NCI-H748 (cell line): ENCODE measurements around the gene RASSF6.
"Not testable (repeated sequence)": the region's sequence is repeated elsewhere in the genome, so short reads cannot be mapped to it uniquely, and the experiment has no call there.

Source experiments
- DNase-seq: peaks from one replicate; lab custom pipeline; 2025; ENCODE audit not compliant: unreplicated experiment; lab: John Stamatoyannopoulos, UW

RASSF6 gene, protein sequence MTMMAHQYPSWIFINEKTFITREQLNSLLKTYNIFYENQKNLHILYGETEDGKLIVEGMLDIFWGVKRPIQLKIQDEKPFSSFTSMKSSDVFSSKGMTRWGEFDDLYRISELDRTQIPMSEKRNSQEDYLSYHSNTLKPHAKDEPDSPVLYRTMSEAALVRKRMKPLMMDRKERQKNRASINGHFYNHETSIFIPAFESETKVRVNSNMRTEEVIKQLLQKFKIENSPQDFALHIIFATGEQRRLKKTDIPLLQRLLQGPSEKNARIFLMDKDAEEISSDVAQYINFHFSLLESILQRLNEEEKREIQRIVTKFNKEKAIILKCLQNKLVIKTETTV

DNA sequence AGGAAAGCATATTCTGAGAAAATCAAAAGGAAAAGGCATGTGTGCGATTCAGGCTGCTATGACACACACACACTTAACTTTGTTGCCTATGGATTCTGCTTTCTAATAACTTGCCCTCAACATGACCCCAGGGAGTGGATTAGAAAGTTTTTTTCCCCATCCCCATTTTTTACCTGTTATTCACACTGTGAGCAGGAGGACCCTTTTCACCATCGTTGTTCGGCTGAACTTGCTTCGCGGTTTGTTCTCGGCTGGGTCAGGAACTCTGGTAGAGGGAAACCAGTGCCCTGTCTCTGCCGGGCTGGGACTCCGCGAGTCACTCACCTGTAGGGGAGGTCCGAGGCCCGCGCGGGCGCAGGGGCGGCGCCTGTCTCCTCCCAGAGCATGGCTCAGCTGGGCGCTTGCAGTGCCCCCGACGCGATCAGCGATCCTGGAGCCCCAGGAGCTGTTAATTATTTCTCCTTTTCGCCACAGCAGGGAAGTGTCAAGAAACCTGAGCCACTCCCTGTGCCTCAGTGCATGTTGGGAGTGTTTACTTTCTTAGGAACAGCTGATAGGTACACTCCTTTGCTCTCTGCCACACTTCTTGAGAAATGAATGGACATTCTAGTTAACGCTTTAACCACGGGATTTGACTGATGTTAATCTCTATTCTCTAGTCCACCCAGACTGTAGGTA lies at the start of gene RASSF6:
TSS of gene RASSF6 (minus strand) at position 322 of the 678 bp plus-strand sequence. CDS start 8,641 bp downstream, outside the sequence.
- peak; percentile 91 for DNase-seq

DNA sequence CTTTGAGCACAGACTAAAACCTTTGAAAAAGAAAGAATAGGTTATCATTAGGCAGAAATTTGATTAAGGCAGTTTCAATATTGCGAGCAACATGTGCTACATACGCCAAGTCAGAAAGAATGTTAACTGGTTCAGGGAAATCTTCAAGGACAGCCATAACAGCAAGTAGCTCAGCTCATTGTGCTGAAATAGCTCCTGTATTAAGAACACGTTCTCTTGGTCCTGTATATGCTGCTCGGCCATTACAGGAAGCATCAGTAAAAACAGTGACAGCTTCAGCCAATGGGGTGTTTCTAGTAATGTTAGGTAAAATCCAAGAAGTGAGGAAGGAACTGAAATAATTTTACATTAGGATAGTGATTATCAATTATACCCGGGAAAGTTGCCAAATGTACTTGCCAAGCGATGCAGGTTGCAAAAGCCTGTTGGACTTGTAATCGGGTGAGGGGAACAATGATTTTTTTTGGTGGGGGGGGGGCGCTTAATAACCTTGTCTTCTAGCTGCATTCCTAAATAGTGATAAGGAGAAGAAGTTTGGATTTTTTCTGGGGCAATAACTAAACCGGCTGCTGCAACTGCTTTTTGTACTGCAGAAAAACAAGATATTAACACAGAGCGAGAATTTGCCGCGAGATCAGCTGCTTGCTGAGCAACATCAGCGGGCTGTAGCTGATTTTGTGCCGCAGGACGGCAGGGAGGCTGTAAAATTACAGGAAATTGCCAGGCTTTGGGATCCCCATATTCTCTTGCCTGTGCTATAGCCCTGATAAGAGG lies 49.4 kb upstream of the RASSF6 start:
- peak; percentile 10 for DNase-seq

DNA sequence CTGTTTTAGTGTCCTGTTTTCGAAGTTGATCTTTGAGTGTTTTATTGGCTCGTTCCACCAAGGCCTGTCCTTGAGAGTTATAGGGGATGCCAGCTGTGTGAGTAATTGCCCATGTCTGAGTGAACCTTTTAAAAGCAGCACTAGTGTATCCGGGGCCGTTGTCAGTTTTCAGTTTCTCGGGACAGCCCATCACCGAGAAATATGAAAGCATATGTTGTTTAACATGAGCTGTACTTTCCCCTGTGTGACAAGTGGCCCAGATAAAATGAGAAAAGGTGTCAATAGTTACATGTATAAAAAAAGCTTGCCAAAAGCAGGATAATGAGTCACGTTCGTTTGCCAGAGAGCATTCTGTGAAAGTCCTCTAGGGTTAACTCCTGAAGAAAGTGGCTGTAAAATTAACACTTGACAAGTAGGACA lies 48.6 kb upstream of the RASSF6 start:
- DNase-seq = no peak

DNA sequence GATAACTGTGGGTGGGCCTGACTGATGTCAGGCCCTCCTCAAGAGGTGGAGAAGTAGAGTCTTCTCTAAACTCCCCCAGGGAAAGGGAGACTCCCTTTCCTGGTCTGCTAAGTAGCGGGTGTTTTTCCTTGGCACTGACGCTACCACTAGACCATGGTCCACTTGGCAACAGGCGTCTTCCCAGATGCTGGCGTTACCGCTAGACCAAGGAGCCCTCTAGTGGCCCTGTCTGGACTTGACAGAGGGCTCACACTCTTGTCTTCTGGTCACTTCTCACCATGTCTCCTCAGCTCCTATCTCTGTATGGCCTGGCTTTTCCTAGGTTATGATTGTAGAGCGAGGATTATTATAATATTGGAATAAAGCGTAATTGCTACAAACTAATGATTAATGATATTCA lies 45.7 kb upstream of the RASSF6 start:
- not testable (repeated sequence) for DNase-seq

DNA sequence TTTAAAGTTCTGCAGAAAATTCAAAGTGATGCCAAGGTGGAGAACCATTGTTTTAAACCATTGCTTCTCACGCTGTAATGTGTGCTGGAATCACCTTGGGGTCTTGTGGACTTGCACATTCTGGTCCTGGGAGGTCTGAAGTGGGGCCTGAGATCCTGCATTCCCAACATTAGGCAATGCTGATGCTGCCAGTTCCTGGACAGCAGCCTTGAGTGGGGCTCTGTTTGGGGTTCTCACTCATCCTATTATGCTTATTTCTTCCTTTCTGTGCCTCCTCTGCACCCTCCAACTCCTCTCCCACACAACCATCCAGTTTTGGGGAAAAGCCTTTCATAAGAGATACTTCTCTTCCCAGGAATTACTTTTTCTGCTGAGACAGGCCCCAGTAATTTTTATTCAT lies 44.2 kb upstream of the RASSF6 start:
- no peak for DNase-seq

DNA sequence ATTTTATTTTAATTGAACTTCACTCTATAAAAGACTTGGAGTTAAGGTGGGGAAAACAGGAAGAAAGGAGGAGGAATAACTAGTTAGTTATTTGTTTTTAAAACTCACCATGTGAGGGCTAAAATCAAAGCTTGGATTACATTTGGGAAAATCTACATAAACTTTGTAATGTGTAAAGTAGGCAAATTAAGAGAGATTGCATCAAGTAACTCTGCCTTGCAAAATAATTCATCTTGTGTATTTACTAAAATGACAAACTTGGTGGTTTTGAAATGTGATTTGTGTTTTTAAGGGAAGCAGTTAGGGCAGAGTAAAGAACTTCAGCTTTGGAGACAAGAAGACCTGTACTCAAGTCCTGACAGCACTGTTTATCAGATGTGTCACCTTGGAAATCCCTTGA lies 43.3 kb upstream of the RASSF6 start:
- no peak for DNase-seq

DNA sequence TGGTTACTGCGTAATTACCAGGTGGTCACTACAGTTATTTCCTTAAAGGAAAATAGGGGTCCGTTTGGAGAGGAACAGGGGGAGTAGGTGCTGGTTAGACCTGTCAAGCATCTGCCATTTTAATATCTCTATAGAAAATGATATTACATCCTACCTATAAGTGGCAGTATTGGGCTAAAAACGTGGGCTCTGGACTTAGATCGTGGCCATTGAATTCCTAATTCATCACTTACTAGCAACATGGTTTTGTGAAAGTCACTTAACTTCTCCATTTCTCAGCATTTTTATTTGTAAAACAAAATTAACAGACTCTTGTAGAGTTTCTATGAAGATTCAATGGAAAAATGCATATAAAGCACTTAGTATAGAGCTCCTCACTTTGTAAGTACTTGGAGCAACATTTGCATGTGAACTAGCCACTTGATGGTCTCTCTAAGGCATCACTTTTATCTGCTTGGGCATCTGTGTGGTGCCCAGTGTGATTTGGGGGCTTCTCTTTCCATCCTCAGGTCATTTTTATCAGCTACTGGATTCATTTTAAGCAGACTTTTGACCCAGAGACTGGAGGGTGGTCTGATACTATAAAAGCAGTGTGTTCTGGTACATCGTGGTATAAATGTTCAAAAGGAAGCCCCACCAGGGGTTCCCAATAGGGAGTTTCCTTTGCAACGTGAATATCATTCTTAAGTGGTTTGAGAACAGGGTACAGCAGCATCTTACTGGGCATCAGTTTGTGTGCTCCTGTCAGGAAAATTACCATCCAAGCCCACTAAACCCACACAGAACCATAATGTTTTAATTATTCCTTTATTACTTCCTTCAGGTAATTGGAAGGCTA lies 42.7 kb upstream of the RASSF6 start:
- peak; percentile 49 for DNase-seq

DNA sequence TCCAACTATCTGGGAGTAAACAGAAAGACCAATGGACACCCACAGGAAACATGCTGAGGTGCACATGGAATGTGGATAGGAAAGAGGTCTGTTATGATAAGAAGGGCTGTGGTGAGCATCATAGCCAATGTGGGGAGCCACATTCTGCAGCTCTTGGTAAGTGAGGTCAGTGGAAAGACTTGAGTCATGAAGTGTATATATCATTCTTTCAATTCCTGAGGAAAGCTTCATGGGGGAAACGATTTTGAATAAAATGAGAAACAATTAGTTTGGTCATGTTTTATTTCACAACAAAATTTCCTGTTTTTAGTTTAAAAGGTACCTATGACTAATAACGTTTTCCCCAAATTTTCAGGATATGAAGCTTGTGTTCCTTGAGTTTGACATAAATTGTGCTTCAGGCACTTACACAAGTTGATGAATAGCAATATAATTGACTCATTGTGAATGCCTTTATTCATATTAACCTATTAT lies 41.4 kb upstream of the RASSF6 start:
- no peak for DNase-seq

DNA sequence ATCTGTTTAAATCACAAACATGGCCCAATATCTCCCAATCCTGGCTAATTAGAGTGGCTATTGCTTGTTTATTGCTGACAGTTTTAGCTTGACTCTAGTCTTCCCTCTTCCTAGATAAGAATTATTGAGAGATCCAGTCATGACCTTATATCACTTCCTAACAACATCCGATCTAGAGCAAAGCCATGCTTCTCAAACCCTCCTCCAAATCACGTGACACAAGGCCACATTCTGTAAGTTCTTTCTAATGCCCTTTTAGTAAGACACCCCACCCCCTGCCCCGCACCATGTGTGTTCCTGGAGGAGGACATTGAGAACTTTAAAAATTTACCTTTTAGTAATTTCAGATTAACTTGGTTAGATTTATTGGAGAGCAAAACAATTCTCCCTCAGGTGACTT lies 40.6 kb upstream of the RASSF6 start:
- no peak for DNase-seq

DNA sequence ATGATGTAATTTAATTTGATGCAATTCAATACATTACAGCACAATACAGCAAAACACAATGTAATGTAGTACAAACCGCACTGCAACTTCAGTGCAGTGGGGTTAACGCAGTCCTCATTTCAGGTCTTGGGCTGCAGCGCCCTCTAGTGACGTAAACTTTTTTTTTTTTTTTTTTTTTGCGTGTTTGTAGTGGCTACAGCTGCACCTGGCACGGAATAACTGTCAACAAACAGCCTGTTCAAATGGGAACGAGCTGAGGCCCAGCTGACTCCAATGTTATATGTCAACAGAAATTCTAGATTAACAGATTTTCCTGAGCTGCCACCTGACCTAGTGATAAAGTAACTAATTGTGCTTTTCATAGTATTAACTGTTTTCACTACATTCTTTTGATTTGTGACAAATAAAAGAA lies 33.5 kb upstream of the RASSF6 start:
- peak; percentile 89 for DNase-seq

DNA sequence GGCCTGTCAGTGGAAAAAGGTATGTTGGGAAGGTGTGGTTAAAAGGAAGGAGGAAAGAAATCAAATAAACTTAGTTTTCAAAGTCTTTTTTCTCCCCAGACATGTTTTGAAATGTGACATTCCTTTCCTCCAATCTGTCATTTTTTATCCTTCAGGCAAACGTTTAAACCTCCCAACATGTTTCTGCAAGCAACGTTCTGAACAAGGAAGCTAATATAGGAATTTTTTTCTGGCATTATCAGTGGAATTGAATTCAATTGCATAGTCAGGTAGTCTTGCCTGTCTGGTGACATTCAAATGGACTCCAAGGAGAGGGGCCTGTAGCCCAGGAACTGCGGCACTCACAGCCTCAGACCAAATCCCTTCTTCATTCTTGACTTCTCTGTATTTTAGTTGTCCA lies 30.0 kb upstream of the RASSF6 start:
- DNase-seq = no peak

DNA sequence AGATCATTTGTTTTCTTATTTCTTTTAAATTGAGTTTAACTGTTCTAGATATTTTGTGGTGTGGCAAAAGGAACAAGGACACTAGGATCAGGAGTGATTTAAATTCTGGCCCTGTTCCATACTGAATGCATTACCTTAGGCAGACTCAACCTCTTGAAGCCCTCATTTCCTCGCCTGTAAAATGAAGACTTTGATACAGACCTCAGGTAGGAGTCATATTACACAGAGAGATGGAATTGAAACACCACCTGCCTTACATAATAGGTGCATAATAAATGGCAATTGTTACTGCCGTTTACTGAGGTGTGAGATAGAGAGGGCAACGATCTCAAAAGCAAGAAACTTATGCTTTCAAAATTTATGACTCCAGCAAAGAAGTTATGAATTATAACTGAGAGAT lies 28.2 kb upstream of the RASSF6 start:
- DNase-seq = peak; percentile 93

DNA sequence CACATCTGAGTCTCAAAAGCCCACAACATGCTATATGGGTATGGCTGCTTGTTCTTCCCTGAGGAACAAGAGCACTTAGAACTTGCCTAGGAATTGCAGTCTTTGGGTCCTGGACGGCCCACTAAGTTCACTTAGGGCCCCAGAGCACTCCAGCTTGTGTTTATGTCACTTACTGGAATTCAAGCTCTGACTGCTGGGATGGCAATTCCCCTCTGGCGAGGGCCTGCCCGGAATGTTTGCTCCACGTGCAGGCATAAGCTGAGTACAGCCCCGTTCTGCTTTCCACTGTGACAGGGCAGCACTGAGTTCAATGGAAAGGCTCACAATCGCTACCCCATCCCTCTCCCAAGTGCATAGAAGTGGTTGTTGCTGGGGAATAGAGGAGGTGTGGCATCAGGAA lies 25.9 kb upstream of the RASSF6 start:
- DNase-seq = no peak

DNA sequence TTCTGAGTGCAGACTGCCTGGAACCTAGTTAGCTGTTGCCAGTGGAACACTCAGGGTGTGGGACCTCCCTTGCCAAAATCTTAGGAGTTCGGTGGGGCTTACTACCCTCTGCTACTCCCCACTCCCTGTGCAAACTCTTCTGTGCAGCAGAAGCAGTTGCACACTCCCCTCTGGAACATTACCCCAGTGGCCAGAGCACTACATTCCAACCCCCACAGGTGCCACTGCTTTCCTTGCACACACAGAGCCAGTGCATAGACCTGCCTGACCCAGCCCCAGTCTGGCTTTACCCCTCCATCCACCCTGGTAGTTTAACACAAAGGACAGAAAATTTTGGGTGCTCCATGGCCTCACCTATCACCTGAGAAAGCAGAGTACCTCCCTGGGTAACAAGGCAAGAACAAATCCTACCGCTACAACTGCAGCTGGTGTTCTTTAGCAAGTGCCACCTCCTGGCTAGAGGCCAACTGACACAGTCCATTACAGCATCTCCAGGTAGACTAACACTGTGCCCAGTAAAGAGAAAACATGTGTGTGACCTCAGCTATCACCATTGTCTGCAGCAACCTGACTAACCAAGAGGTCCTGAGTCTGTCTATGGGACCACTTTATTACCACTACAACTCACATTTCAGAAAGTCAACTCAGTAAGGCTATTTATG lies 11.5 kb upstream of the RASSF6 start:
- DNase-seq = peak; percentile 40

DNA sequence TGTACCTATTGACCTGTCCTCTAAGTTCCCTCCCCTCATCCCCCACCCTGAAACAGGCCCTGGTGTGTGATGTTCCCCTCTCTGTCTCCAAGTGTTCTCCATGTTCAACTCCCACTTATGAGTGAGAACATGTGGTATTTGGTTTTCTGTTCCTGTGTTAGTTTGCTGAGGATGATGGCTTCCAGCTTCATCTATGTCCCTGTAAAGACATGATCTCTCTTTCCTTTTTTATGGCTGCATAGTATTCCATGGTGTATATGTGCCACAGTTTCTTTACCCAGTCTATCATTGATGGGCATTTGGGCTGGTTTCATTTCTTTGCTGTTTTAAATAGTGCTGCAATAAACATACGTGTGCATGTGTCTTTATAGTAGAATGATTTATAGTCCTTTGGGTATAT lies 8.6 kb upstream of the RASSF6 start:
- not testable (repeated sequence) for DNase-seq

DNA sequence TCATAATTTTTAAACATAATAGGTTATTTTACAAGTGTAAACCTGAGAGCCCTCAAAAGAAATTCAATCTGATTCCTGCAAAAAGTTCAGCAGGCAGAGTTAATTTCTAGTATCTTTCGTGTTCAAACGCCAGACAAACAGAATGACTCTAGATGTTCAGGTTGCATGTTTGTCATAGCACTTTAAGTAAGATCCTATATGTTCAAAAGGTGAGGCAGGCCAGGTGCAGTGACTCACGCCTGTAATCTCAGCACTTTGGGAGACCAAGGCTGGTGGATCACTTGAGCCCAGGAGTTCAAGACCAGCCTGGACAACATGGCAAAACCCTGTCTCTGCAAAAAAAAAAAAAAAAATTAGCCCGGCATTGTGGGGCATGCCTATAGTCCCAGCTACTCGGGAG lies 1.1 kb upstream of the RASSF6 start:
- DNase-seq = peak; percentile 5

DNA sequence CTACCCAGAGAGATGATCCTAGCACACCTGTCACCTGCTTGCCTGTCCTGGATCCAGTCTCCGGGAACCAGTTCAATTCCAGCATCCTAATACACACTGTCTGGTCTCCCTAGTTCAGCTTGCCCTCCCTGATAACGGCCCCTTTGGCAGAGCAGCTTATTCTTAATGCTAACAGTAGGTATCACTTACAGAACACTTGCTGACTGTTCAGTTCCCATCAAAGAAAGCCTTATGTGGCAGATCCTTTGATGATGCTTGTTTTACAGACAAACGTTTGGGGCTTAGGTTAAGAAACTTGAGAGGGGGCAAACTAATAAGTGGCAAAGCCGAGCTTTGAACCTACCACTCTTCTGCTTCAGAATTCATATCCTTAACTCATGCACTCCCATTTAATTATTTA lies 890 bp downstream of the RASSF6 start:
- peak; percentile 62 for DNase-seq

DNA sequence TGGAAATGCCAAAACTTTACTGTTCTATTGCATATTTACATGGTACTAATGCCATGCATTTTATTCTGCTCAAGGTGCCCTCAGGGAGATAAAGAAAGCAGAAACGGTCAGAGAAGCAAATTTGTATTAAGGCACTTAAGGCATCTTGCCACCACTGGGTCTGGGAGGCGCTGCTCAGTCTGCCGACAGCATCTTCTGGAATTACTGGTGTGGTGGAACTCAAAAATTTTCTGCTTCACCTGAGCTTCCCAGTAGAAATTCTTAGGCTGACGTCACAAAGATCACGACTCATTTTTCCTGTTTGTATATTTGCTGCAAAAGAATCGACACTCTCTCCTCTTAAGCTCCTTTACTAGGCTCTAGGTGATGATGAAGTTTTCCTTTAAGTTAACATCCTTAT lies 3.0 kb downstream of the RASSF6 start:
- DNase-seq = peak; percentile 26

DNA sequence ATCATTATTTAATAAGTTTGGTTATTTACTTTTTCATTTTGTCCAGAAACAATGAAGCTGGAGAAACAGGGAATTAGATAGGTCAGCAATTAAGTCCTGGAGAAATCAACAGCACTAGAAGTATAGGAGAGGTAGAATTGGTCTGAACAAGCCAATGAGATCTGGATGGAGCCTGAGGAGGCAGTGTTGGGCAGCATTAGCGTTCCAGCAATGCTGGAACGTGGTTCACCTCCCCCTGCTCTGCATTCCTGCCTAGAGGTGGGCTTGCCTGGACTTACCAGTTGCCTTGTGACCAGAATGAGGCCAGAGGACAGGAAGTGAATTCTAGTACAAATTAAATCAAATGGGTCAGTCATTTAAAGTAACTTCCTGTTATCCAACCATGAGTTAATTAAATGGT lies 4.6 kb downstream of the RASSF6 start:
- peak; percentile 54 for DNase-seq

DNA sequence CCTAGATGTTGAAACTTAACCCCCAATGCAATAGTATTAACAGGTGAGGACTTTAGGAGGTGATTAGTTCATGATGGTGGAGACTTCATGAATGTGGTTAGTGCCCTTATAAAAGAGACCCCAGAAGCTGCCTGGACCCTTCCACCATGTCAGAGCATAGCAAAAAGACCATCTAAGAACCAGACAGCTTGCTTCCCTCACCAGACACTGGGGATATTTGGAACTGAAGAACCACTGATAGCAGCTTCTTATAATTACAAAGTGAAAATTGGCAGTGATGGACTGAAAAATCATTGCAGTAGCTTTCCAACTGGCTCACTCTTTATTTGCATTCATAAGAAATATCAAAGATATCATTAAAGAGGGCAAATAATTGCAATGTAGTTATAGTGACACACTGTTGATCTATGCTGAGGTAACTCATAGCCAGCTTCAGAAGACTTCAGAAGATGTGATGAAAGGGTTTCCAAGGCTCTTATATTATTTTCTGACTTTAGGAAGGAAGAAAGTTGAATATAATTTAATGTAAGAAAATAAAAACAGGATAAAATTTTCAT lies 5.8 kb downstream of the RASSF6 start:
- no peak for DNase-seq
